LNCAP (cell line): Measurements from ENCODE around the gene FMOD.

ENCODE experiments used
- TF ChIP-seq, protein P1 (sequence below): fragments of 450-650 bp; IDR thresholded peaks from 2 replicates; pipeline ENCODE4 v1.5.1; 2017; ENCODE audit warnings: mild to moderate bottlenecking

FMOD gene

DNA sequence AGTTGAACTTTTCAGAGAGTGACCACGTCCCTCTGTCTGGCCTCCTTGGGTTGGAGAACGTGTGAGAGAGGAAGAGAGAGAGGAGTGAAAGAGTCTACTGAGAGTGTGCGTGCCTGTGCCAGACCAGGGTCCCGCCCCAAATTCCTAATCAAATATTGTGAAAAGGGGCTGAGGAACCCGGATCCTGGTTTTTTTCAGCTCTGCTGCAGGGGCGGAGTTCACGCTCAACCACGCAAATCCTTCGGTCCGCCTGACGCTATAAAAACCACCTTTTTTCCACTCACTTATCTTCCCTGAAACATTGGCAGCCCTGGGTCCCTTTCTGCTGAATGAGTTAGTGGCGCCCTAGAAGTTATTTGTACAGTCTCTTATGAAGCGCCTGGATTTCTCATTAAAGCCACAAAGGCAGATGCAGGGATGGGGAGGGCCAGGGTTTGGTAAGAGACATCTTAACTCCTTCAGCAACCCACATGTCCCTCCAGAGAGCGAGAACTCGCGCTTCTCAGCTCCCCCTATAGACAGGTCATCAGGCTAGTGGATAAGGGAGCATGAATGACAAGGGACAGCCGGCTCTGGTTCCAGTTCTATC is at the start of gene FMOD:
Gene FMOD, minus strand, starts transcription at position 86 of the 589 bp plus-strand sequence. CDS start 2,852 bp downstream, outside the sequence.
- TF ChIP-seq, protein P1, sequence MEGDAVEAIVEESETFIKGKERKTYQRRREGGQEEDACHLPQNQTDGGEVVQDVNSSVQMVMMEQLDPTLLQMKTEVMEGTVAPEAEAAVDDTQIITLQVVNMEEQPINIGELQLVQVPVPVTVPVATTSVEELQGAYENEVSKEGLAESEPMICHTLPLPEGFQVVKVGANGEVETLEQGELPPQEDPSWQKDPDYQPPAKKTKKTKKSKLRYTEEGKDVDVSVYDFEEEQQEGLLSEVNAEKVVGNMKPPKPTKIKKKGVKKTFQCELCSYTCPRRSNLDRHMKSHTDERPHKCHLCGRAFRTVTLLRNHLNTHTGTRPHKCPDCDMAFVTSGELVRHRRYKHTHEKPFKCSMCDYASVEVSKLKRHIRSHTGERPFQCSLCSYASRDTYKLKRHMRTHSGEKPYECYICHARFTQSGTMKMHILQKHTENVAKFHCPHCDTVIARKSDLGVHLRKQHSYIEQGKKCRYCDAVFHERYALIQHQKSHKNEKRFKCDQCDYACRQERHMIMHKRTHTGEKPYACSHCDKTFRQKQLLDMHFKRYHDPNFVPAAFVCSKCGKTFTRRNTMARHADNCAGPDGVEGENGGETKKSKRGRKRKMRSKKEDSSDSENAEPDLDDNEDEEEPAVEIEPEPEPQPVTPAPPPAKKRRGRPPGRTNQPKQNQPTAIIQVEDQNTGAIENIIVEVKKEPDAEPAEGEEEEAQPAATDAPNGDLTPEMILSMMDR: no peak

DNA sequence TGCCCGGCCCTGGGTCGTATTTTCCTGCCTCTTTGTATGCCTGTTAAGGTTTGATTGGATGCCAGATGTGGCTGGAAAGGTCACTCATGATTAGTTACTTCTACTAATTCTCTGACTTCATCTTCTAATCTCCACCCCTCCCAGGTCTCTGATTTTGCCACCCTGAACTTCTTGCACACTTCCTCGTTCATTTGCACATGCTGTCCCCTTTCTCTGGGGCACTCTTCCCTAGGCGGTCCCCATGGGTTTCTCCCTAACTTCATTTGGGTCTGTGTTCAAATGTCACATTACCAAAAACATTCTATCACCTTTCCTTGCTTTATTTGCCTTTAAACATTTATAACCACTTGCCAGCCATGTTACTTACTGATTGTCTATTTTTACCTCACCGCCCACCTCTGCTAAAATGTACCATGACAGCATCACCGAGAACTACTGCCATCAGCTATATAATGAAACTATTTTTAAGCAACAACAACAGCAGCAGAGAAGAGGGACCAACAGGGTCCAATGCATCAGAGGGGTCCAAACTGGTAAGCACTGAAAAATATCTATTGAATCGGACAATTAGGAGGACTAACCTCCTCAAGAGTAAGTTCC is 45.8 kb upstream of the FMOD start:
- TF ChIP-seq, protein P1: no peak

DNA sequence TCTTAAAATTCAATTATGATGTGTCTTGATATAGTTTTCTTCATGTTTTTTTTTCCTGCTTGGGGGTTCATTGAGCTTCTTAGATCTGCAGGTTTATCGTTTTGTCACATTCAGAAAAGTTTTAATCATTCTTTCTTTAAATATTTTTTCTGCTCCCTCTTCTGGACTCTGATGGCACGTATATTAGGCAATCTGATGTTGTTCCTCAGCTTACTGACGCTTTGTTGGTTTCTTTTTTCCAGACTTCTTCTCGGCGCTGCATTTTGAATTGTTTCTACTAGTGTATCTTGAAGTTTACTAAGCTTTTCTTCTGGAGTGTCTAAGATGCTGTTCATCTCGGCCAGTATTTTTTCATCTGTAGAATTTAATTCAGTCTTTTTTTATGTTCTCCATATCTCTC is 44.8 kb upstream of the FMOD start:
- TF ChIP-seq, protein P1: no peak

DNA sequence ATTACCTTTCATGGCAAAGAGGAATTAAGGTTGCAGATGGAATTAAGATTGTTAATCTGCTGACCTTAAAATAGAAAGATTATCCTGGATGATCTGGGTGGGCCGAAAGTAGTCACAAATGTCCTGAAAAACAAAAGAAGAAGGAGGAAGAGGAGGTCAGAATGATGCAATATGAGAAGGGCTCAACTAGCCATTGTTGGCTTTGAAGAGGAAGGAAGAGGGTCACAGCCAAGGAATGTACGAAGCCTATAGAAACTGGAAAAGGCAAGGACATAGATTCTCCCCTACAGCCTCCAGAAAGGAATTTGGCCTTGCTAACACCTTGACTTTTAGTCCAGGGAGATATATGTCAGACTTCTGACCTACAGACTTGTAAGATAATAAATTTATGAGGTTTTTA is 39.4 kb upstream of the FMOD start:
- TF ChIP-seq, protein P1: no peak

DNA sequence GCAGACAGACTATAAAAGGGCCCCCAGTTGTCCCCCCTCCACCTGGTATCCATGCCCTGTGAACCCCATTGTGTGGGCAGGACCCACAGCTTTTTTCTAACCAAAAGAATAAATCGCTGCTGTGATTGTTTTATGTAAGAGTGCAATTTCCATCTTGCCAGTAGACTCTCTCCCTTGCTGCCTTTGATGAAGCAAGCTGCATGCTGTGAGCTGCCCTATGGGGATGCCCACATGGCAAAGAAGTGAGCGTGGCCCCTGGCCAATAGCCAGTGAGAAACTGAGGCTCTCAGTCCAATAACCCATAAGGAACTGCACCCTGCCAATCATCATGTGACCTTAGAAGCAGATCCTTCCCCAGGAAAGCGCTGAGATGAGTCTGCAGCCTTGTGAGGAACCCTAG is 37.8 kb upstream of the FMOD start:
- TF ChIP-seq, protein P1: no peak

DNA sequence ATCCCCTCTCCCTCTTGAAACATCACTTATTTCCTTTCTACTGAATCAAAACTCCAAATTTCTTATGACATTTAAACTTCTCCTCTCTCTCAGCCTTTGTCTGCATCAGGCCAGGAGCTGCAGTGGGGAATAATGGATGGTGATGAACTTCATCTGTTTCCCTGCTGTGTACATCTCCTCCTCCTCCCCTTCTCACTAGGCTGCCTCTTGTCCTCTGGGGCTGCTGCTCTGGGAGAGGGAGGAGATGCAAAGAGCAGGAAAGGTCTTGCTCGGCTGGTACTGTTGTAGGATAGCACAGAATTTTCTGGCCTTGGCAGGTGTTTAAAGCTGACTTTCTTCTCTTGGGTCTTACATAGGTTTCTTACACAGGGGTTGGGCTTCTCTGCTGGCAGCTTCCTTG is 31.1 kb upstream of the FMOD start:
- TF ChIP-seq, protein P1: no peak

DNA sequence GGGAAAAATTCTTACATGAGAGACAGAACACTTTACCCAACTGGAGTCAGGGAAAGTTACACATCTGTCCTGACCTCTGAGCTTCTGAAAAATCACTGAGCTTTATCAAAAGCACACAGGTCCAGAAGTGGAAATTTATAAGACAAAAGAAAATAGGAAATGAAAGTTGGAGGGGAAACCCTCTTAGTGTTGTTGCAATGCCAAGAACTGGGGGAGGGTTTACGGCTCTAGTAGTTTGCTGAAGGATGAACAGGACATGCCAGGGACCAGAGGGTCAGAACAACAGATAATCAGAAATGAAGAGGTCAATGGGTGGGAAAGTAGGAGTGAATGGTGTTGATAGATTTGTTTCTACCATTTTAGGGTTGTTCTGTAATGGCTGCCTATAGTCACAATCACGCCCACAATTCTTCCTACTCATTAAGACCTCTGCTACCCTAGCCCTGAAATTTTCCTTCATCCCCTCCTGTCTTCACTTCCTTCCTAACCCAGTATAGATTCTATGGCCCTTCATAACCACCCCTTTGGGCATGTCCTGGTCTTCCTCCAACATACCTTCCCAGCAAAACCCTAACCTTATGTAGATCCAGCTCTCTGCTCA is 30.3 kb upstream of the FMOD start:
- TF ChIP-seq, protein P1: no peak
